CD4-positive, alpha-beta T cell treated with Interleukin-6 for 4 hours (primary cell): ENCODE results near the gene SPOCD1.

Experiments used
- DNase-seq: peaks from one replicate; pipeline ENCODE4 v3.0.0-alpha.2; 2020; ENCODE audit warnings: mixed read lengths

The SPOCD1 gene

GRCh38 chr1:31786366-31787060, 29.3 kb downstream of the SPOCD1 start:
- DNase-seq: no peak

GRCh38 chr1:31785947-31786290, 29.9 kb downstream of the SPOCD1 start:
- no peak for DNase-seq

GRCh38 chr1:31785020-31785946, 30.5 kb downstream of the SPOCD1 start:
- no peak for DNase-seq

GRCh38 chr1:31784356-31785019, 31.3 kb downstream of the SPOCD1 start:
- no peak for DNase-seq

- DNase-seq: no peak
Observed at GRCh38 chr1:31783846-31784245, 32.0 kb downstream of the SPOCD1 start.

- DNase-seq: no peak
Observed at GRCh38 chr1:31782421-31783410, 33.1 kb downstream of the SPOCD1 start.

GRCh38 chr1:31781756-31782371, 34.0 kb downstream of the SPOCD1 start:
- DNase-seq: no peak

GRCh38 chr1:31781138-31781755, 34.6 kb downstream of the SPOCD1 start:
- DNase-seq: no peak

- DNase-seq: no peak
Observed at GRCh38 chr1:31780632-31781031, 35.2 kb downstream of the SPOCD1 start.

GRCh38 chr1:31779687-31780086, 36.1 kb downstream of the SPOCD1 start:
- no peak for DNase-seq

GRCh38 chr1:31778763-31779488, 36.9 kb downstream of the SPOCD1 start:
- DNase-seq: no peak

GRCh38 chr1:31776516-31776915, 39.3 kb downstream of the SPOCD1 start:
- no peak for DNase-seq

GRCh38 chr1:31776032-31776431, 39.8 kb downstream of the SPOCD1 start:
- DNase-seq: no peak

GRCh38 chr1:31775210-31775999, 40.4 kb downstream of the SPOCD1 start:
- no peak for DNase-seq

- DNase-seq: no peak
Observed at GRCh38 chr1:31774495-31774894, 41.3 kb downstream of the SPOCD1 start.

- DNase-seq: no peak
Observed at GRCh38 chr1:31773861-31774260, 42.0 kb downstream of the SPOCD1 start.

GRCh38 chr1:31772669-31773248, 43.1 kb downstream of the SPOCD1 start:
- DNase-seq: no peak

- peak; percentile 72 for DNase-seq
Observed at GRCh38 chr1:31771891-31772668, 43.7 kb downstream of the SPOCD1 start.
